ENCODE measurements around the gene TFDP1.

- TF ChIP-seq CTCF (conservative IDR thresholded peaks at IDR 0.05; ENCODE audit: low read length) = no peak
- no peak for TF ChIP-seq EZH2phosphoT487 (IDR thresholded peaks at IDR 0.05; ENCODE audit: borderline replicate concordance, low read depth, low read length)
Observed at GRCh38 chr13:113559901-113560644, 24.5 kb upstream of the TFDP1 start.
